Central memory CD8-positive, alpha-beta T cell (primary cell): ENCODE data around the gene USP37.
A peak's percentile ranks its signal among the peaks of the same experiment; 100 is the strongest.

Source experiments
- ATAC-seq: fragments of 150-1000 bp; cut with Tn5 transposase; replicated peaks from 2 replicates; pipeline ENCODE4 v1.10.0; 2022; ENCODE audit warnings: mild to moderate bottlenecking, moderate FRiP score, moderate number of reproducible peaks; ENCODE audit not compliant: poor library complexity, severe bottlenecking; ENCODE audit errors: extremely low read depth
- DNase-seq, 2 donors: peaks; one replicate each; pipeline ENCODE4 v3.0.0; 2021; ENCODE audit warnings: low spot score in 2 of 2
- H3K27ac Mint-ChIP-seq: one replicate; pipeline ENCODE4 v1.8.0; 2022; ENCODE audit warnings: low read depth, mild to moderate bottlenecking, moderate library complexity, mixed read lengths
- H3K27me3 Mint-ChIP-seq: one replicate; pipeline ENCODE4 v1.8.0; 2022; ENCODE audit warnings: mixed read lengths
- H3K36me3 Mint-ChIP-seq: one replicate; pipeline ENCODE4 v1.8.0; 2022; ENCODE audit warnings: mild to moderate bottlenecking, moderate library complexity, mixed read lengths; ENCODE audit not compliant: insufficient read depth
- H3K4me1 Mint-ChIP-seq: one replicate; pipeline ENCODE4 v1.8.0; 2022; ENCODE audit warnings: mixed read lengths
- H3K4me3 Mint-ChIP-seq: one replicate; pipeline ENCODE4 v1.8.0; 2022; ENCODE audit warnings: mild to moderate bottlenecking, moderate library complexity, mixed read lengths
- H3K9me3 Mint-ChIP-seq: one replicate; pipeline ENCODE4 v1.8.0; 2022; ENCODE audit warnings: mixed read lengths

The USP37 gene

DNA sequence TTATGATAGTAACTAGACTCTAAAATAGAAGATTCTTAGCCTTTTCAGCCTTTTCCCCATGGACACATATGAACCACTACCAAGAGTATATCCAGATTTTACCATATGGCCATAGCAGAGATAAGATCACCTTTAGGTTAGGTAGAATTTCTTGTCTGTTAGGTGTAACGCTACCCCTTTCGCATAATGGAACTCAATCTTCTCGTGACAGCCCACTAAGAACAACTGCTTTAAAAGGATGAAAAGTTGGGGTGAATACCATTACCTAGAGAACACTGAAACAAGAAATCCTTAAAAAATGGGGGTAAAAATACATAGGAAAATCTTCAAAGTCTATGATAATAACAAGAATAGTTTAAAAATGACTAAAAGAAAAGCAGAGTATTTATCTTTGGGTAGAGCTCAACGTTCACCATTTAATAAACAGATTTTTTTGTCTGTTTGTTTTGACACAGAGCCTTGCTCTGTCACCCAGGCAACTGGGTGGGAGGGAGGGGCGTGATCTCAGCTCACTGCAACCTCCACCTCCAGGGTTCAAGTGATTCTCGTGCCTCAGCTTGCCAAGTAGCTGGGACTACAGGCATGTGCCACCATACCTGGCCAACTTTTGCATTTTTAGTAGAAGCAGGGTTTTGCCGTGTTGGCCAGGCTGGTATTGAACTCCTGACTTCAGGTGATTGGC lies 82.0 kb downstream of the USP37 start:
- Mint-ChIP-seq H3K9me3 (no peaks in the 10 kb centered on the region), H3K4me3 (no peak overlapping the region), H3K36me3 (peaks cover 33% of the 10 kb centered on the region), H3K4me1 (no peaks in the 10 kb centered on the region), H3K27me3 (no peaks in the 10 kb centered on the region), H3K27ac (no peak overlapping the region)
- no peak for DNase-seq
- ATAC-seq: no peak

DNA sequence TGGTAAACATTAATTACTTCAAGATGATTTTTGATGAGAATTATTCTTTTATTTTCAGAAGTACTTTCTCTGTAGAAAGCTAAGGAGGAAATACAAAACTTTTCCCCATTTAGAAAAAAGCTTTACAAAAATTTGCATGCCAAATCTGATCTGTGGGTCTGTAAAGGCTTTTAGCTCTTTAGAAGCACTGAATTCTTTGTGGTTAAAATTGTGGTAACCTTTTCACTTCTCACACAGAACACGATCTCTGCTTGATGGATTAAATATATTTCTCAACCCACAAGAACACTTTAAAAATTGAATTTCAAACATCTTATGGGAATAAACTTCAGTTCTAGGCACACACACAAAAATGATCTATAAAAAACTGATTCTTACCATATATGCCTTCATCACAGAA lies 85.5 kb downstream of the USP37 start:
- Mint-ChIP-seq H3K27me3 (no peaks in the 10 kb centered on the region), H3K9me3 (no peaks in the 10 kb centered on the region), H3K36me3 (peaks cover 34% of the 10 kb centered on the region), H3K4me1 (no peaks in the 10 kb centered on the region), H3K27ac (peak overlapping the region; percentile 59), H3K4me3 (no peak overlapping the region)
- ATAC-seq (no peak), DNase-seq (no peak)

DNA sequence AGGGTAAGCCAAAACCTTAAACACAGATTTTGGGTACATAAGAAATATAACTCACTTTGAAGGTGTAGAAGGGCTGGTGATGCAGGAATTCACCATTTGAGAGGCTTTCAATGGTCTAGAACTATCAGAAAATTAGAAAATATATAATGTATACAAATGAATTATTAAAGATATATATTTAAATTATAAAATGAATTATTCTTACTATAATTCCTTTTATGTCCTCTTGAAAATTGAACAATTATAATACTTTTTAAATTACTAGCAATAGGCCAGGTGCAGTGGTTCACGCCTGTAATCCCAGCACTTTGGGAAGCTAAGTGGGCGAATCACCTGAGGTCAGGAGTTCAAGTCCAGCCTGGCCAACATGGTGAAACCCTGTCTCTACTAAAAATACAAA lies 88.6 kb downstream of the USP37 start:
- no peak overlapping the region for H3K4me3 Mint-ChIP-seq
- H3K36me3 Mint-ChIP-seq: peaks cover 36% of the 10 kb centered on the region
- no peak for DNase-seq
- H3K27me3 Mint-ChIP-seq: no peaks in the 10 kb centered on the region
- ATAC-seq: no peak
- no peak overlapping the region for H3K27ac Mint-ChIP-seq
- no peaks in the 10 kb centered on the region for H3K9me3 Mint-ChIP-seq
- H3K4me1 Mint-ChIP-seq: no peaks in the 10 kb centered on the region

DNA sequence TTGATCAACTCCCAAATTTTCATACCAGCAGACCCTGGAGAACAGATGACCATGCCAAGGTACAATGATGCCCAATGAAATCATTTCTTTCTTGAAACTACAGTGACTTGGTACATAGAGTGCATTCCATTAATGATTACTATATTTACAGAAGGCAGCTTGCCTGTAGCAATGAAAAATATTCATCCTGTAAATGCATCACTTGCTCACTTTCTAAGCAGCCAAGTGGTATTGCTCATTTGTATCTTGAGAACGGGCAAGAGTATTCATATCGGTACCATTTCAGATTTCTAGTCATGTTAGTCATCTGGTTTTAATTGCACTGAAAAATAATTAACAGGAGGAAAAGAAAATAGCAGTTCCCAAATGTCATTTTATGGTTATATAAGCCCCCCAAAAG lies 89.6 kb downstream of the USP37 start:
- ATAC-seq (no peak), DNase-seq (no peak)
- peaks cover 36% of the 10 kb centered on the region for H3K36me3 Mint-ChIP-seq
- H3K4me3 Mint-ChIP-seq: no peak overlapping the region
- H3K27ac Mint-ChIP-seq: no peak overlapping the region
- H3K4me1 Mint-ChIP-seq: no peaks in the 10 kb centered on the region
- H3K9me3 Mint-ChIP-seq: no peaks in the 10 kb centered on the region
- H3K27me3 Mint-ChIP-seq: no peaks in the 10 kb centered on the region

DNA sequence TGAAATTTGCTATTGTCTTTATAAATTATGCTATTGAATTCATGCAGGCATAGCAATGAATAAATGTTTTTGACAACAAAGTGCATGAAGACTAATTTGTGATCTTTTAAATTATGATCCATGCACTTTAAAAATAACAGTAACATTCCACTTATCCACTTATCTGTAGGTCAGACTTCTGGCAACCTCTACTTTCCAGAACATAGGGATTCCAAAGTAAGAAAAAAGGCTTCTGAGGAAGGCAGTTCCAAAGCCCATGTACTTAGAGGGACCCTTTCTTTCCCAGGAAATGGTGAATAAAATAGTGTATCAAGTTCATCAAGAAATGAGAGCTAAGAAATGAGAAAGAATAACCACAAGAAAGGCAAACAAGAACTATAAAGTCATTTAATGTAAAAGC lies 90.9 kb downstream of the USP37 start:
- H3K4me3 Mint-ChIP-seq: no peak overlapping the region
- H3K9me3 Mint-ChIP-seq: no peaks in the 10 kb centered on the region
- H3K4me1 Mint-ChIP-seq: no peaks in the 10 kb centered on the region
- DNase-seq: no peak
- no peak overlapping the region for H3K27ac Mint-ChIP-seq
- no peak for ATAC-seq
- peaks cover 35% of the 10 kb centered on the region for H3K36me3 Mint-ChIP-seq
- no peaks in the 10 kb centered on the region for H3K27me3 Mint-ChIP-seq

DNA sequence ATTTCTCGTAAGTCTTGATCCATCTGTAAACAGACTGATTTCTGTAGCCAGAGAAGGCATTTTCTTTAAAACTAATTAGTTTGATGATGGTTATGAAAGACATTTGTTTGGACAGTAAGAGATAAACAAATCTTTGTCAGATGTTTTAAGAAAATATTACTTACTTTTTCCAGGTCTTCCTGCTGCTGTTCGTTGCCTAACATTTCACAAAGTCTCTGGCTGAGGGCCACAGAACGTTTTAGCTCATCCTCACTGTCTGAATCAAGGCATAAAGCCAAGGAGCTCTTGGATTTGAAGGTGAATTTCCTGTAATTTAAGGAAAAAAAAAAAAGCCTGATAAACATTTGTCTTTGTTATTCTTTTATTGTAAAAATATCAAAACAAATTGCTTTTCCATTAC lies 91.5 kb downstream of the USP37 start:
- H3K4me3 Mint-ChIP-seq: no peak overlapping the region
- H3K36me3 Mint-ChIP-seq: peaks cover 37% of the 10 kb centered on the region
- H3K27ac Mint-ChIP-seq: no peak overlapping the region
- H3K9me3 Mint-ChIP-seq: no peaks in the 10 kb centered on the region
- DNase-seq (no peak), ATAC-seq (no peak)
- no peaks in the 10 kb centered on the region for H3K27me3 Mint-ChIP-seq
- no peaks in the 10 kb centered on the region for H3K4me1 Mint-ChIP-seq

DNA sequence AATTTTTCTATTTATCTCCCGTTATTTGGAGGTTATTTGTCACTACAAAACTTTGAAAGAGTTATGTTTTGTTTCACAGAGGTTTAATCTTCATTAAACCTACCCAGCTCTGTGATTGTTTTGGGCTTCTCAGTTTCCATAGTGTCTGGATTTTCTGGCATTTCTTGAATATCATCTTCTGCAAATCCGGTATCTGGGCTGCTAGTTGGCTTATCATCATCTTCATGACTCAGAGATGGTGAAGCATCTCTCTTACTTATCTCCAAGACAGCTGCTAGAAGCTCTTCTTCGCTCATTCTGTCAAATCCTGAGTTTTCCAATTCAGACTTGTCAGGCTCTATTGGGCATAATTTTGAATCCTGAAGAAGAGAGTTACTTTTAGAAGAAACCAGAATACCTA lies 93.6 kb downstream of the USP37 start:
- Mint-ChIP-seq H3K27ac (no peak overlapping the region), H3K9me3 (no peaks in the 10 kb centered on the region), H3K36me3 (peaks cover 29% of the 10 kb centered on the region), H3K4me1 (peaks cover 5% of the 10 kb centered on the region), H3K4me3 (no peak overlapping the region), H3K27me3 (no peaks in the 10 kb centered on the region)
- DNase-seq (no peak), ATAC-seq (no peak)

DNA sequence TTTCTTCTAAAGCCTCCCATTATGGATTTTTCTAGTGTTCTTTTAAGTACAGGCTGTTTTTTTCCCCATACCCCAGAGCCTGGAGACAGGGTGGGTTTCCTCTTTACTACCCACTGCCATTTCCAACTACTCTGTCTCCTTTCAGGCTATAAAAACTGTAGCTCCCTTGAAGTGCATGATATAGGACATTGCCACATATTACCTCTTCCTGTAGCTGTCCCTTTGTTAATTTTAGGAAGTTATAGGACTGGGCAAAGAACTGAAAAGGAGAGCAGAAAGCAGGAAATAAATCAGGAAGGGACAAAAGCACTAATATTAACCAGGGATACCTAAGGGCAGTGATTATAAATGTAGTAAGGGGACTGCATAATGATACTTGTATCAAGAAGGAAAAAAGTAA lies 95.2 kb downstream of the USP37 start:
- Mint-ChIP-seq H3K4me3 (no peak overlapping the region), H3K36me3 (peaks cover 29% of the 10 kb centered on the region), H3K27ac (no peak overlapping the region), H3K4me1 (peaks cover 5% of the 10 kb centered on the region), H3K27me3 (no peaks in the 10 kb centered on the region), H3K9me3 (no peaks in the 10 kb centered on the region)
- DNase-seq (no peak), ATAC-seq (no peak)

DNA sequence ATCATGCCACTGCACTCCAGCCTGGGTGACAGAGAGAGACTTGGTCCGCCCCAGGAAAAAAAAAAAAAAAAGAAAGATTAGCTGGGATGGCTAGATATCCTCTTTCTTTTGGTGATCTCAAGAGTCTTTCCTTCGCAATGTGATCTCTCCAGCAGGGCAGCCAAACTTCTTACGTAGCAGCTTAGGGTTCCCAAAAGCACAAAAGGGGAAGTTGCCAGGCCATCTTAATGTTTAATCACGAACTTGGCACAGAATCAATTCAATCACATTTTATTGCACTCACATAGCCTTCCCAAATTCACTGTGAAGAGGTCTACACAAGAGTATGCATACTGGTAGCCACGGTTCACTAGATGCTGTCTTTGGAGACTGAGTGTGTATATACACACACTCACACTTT lies 96.2 kb downstream of the USP37 start:
- H3K9me3 Mint-ChIP-seq: no peaks in the 10 kb centered on the region
- H3K27ac Mint-ChIP-seq: no peak overlapping the region
- peaks cover 23% of the 10 kb centered on the region for H3K36me3 Mint-ChIP-seq
- H3K4me1 Mint-ChIP-seq: peaks cover 5% of the 10 kb centered on the region
- DNase-seq (no peak), ATAC-seq (no peak)
- no peak overlapping the region for H3K4me3 Mint-ChIP-seq
- no peaks in the 10 kb centered on the region for H3K27me3 Mint-ChIP-seq

DNA sequence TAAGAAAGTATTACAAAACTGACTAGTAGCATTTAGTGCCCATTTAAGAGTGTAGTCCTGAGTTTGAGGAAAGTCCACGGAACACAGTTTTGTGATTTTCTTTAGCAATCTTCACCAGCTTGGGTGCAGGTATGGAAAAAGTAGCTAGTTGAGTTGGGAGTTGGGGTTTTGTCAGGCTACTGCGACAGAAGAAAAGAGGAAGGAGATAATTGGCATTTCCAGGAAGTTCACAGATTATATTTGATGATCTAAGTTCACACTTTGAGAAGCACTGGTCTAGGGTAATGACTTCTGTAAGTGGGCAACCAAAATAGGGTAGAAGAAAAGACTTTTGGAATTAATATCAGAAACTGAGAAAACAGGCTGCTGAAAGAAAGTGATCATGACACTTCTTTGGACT lies 97.1 kb downstream of the USP37 start:
- no peaks in the 10 kb centered on the region for H3K9me3 Mint-ChIP-seq
- peaks cover 18% of the 10 kb centered on the region for H3K36me3 Mint-ChIP-seq
- peaks cover 9% of the 10 kb centered on the region for H3K4me1 Mint-ChIP-seq
- H3K27ac Mint-ChIP-seq: no peak overlapping the region
- no peak overlapping the region for H3K4me3 Mint-ChIP-seq
- DNase-seq (no peak), ATAC-seq (no peak)
- no peaks in the 10 kb centered on the region for H3K27me3 Mint-ChIP-seq

DNA sequence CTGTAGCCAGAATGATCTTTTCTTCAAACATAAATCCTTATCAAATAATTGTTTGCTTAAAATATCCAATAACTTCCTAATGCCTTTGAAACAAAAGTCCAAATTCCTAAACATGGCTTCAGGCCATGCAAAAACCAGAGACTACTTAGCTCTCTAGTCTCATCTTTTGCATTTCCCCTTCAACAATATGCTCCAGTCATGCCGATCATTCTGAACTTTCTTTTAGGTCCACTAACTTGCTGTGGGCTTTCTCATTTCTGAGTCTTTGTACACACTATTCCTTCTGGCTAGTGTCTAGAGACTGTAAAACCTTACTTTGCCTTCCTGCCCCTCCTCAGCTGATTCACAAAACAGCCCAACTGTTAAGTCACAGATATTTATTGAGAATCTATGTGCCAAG lies 97.7 kb downstream of the USP37 start:
- Mint-ChIP-seq H3K36me3 (peaks cover 18% of the 10 kb centered on the region), H3K27me3 (no peaks in the 10 kb centered on the region), H3K4me1 (peaks cover 11% of the 10 kb centered on the region), H3K9me3 (no peaks in the 10 kb centered on the region), H3K4me3 (no peak overlapping the region), H3K27ac (no peak overlapping the region)
- DNase-seq (no peak), ATAC-seq (no peak)

DNA sequence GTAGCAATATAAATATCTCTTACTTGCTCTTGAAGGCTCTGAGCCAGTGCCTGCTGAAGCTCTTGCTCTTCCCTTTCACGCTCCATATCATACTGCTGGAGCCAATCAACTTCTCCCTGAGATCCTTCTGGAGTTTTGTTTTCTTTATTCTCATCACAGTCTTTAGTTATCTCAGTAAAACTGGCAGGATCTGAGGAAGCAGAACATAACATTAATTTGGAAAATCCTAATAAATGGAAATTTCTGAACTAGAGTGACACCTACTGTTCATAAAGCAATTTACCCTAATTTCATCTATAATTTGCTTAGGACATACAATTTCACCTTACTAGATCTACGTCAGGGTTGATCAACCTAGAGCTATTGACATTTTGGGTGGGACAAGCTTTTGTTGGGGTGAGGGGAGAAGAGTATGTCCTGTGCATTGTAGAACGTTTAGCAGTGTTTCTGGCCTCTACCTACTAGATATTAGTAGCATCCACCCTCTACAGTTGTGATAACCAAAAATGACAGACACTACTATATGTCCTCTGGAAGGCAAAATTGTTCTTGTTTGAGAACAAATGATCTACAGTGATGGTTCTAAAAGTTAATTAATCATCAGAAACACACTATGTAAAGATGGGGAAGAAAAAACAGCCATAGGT lies 102.0 kb downstream of the USP37 start:
- Mint-ChIP-seq H3K36me3 (peaks cover 19% of the 10 kb centered on the region), H3K4me3 (no peak overlapping the region), H3K9me3 (no peaks in the 10 kb centered on the region), H3K4me1 (peaks cover 10% of the 10 kb centered on the region), H3K27ac (no peak overlapping the region), H3K27me3 (no peaks in the 10 kb centered on the region)
- no peak for ATAC-seq
- DNase-seq: no peak

DNA sequence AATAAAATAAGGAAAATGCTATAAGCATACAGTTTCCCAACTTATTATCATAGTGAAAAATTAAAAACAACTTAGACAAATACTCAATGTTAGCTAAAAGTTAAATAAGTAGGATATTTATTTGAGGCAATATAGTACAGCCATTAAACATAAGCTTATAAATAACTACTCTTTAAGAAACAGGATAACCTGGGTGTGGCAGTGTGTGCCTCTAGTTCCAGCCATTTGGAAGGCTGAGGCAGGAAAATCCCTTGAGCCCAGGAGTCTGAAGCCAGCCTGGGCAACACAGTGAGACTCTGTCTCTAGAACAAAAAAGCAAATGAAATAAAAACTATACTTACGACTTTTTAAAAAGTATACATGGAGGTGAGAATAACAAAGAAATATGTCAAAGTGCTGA lies 109.6 kb downstream of the USP37 start:
- peaks cover 10% of the 10 kb centered on the region for H3K9me3 Mint-ChIP-seq
- no peak for ATAC-seq

More for the DNA sequence above, 109.6 kb downstream of the USP37 start:
- Mint-ChIP-seq H3K27ac (no peak overlapping the region), H3K4me1 (no peaks in the 10 kb centered on the region), H3K4me3 (no peak overlapping the region), H3K36me3 (peaks cover 54% of the 10 kb centered on the region), H3K27me3 (no peaks in the 10 kb centered on the region)
- DNase-seq: no peak
